AG10803 (cell line): ENCODE results near the gene MRRF.

Experiments used
- DNase-seq: peaks from one replicate; pipeline ENCODE4 v3.0.0; 2010; ENCODE audit warnings: low read depth
- H3K4me3 ChIP-seq: 2 replicates; pipeline ENCODE4 v1.5.1; 2011; ENCODE audit warnings: mild to moderate bottlenecking, low read length, control low read depth
- TF ChIP-seq, protein P1 (sequence below): conservative IDR thresholded peaks from 2 replicates; pipeline ENCODE4 v1.5.1; 2011; ENCODE audit warnings: mild to moderate bottlenecking, low read length, control low read depth, inconsistent platforms

MRRF gene

DNA sequence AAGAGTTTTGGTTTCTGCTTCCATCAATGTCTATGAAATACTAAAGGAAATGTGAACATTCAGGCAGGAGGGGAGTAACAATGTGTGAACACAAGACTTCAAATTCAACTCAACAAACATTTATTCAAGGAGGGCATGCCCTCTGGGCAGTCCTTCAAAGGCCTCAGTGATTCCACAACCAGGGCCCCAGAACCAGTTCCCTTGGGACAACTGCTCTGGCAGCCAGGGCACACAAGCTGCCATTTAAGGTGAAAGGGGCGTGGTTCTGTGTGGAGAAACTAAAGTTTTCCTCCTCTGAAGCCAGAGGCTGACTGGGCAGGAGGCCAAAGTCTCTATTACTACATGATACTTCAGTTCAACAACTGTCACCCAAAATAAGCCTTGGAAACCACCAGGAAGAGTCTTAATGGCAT lies 3.2 kb upstream of the MRRF start:
- peak; percentile 82 for DNase-seq
- no peak overlapping the region for H3K4me3 ChIP-seq
- TF ChIP-seq, protein P1, sequence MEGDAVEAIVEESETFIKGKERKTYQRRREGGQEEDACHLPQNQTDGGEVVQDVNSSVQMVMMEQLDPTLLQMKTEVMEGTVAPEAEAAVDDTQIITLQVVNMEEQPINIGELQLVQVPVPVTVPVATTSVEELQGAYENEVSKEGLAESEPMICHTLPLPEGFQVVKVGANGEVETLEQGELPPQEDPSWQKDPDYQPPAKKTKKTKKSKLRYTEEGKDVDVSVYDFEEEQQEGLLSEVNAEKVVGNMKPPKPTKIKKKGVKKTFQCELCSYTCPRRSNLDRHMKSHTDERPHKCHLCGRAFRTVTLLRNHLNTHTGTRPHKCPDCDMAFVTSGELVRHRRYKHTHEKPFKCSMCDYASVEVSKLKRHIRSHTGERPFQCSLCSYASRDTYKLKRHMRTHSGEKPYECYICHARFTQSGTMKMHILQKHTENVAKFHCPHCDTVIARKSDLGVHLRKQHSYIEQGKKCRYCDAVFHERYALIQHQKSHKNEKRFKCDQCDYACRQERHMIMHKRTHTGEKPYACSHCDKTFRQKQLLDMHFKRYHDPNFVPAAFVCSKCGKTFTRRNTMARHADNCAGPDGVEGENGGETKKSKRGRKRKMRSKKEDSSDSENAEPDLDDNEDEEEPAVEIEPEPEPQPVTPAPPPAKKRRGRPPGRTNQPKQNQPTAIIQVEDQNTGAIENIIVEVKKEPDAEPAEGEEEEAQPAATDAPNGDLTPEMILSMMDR, result no peak

- no peak for DNase-seq
- TF ChIP-seq, protein P1, result no peak
- no peak overlapping the region for H3K4me3 ChIP-seq
Observed at GRCh38 chr9:122262073-122262472, 2.6 kb upstream of the MRRF start.

- TF ChIP-seq, protein P1, result no peak
- peak; percentile 20 for DNase-seq
- peak overlapping the region; percentile 68 for H3K4me3 ChIP-seq
Observed at GRCh38 chr9:122263699-122264349, 858 bp upstream of the MRRF start.

GRCh38 chr9:122265149-122265915 lies 650 bp downstream of the MRRF start:
- TF ChIP-seq, protein P1, result peak; percentile 19
- DNase-seq, result peak; percentile 26
- peak overlapping the region; percentile 68 for H3K4me3 ChIP-seq

DNA sequence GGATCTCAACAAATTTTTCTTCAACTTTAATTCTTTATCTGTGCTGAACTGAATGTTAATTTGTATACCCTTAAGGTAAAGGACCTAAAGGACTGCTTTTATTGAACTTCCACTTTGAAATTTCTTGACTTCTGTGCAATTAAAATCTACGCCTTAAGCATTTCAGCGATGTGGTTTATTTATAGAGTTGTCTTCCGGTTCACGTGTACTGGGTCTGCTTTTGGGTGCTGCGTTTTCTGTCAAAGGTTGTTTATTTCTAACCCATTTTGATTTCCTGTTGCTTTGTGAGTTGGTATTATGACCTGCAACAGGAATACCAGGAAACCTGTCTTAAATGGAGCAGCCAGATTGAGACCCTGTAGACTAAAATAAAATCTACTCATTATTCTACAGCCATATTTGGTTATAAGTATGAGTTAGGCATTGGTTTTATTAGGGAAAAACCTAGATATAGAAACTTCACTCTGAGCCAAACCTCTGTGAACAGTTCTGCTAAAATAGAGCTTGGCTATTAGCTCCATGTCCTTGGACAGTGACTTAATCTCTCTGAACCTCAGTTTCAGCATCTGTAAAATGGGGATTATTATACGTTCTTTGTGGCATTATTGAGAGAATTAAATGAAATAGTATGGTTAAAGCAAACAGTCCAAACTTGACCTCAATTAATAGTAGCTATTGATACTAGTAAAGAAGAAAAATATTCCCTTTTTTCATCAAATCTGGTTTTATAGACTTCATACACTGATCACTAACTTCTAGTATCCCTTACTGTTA lies 3.5 kb downstream of the MRRF start:
- H3K4me3 ChIP-seq, result no peak overlapping the region
- no peak for DNase-seq
- TF ChIP-seq, protein P1, result no peak

DNA sequence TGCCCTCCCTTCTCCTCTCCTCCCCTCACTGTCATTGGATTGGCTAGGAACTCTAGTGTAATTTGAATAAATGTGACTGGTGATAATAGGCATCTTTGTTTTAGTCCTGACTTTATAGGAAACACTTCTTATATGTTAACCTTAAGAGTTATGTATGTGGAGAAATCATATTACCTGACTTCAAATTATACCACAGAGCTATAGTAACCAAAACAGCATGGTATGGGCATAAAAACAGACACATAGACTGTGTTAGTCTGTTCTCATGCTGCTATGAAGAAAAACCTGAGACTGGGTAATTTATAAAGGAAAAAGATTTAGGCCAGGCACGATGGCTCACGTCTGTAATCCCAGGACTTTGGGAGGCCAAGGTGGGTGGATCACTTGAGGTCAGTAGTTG lies 9.4 kb downstream of the MRRF start:
- TF ChIP-seq, protein P1, result no peak
- DNase-seq, result no peak
- H3K4me3 ChIP-seq, result no peak overlapping the region
